C4-2B (cell line): ENCODE data around the gene PGLYRP3.

Experiments
- H3K27ac ChIP-seq: fragments of 450-650 bp; 2 replicates; pipeline ENCODE4 v1.5.1; 2017
- CTCF ChIP-seq: fragments of 450-650 bp; conservative IDR thresholded peaks from 2 replicates; pipeline ENCODE4 v1.5.1; 2017; ENCODE audit warnings: mild to moderate bottlenecking
- ZFX ChIP-seq: fragments of 450-650 bp; IDR thresholded peaks from 2 replicates; pipeline ENCODE4 v1.6.1; 2017

Gene PGLYRP3

GRCh38 chr1:153302308-153302707 is 10.4 kb downstream of the PGLYRP3 start:
- TF ChIP-seq ZFX (no peak), CTCF (no peak)

GRCh38 chr1:153293851-153294250 is 18.9 kb downstream of the PGLYRP3 start:
- no peak overlapping the region for H3K27ac ChIP-seq
- TF ChIP-seq CTCF (no peak), ZFX (no peak)

More at GRCh38 chr1:153302308-153302707, 10.4 kb downstream of the PGLYRP3 start:
- no peak overlapping the region for H3K27ac ChIP-seq

GRCh38 chr1:153293480-153293775 is 19.3 kb downstream of the PGLYRP3 start:
- no peak overlapping the region for H3K27ac ChIP-seq
- no peak for TF ChIP-seq CTCF
- TF ChIP-seq ZFX = no peak

- TF ChIP-seq ZFX (no peak), CTCF (no peak)
- H3K27ac ChIP-seq = no peak overlapping the region
Observed at GRCh38 chr1:153292740-153293479, 19.8 kb downstream of the PGLYRP3 start.

GRCh38 chr1:153292185-153292584 is 20.6 kb downstream of the PGLYRP3 start:
- TF ChIP-seq ZFX (no peak), CTCF (no peak)
- H3K27ac ChIP-seq = no peak overlapping the region

- H3K27ac ChIP-seq = no peak overlapping the region
- no peak for TF ChIP-seq ZFX
- TF ChIP-seq CTCF = no peak
Observed at GRCh38 chr1:153291514-153291913, 21.2 kb downstream of the PGLYRP3 start.

- TF ChIP-seq ZFX = no peak
- peak; percentile 84 for TF ChIP-seq CTCF
- no peak overlapping the region for H3K27ac ChIP-seq
Observed at GRCh38 chr1:153288634-153289275, 24.0 kb downstream of the PGLYRP3 start.
